A673 (cell line): ENCODE measurements around the gene EMC9. TPM values are rescaled to one million over a fixed set of nuclear protein-coding genes. Genes with fewer than 3 reads are reported as not detected.

Experiments
- BruUV-seq: library from RNA; stranded (reverse); fragments of 400-500 nt; replicated peaks from 2 replicates; lab custom pipeline; 2021; lab: Mats Ljungman, UMichigan
- CTCF ChIA-PET: fragments of 300-600 bp; sonication (Branson Sonifier 250); formaldehyde crosslinking; loops from one replicate; lab custom pipeline; 2022; ENCODE audit warnings: antibody characterized with exemption; lab: Charles Lee
- POLR2A ChIA-PET: fragments of 300-600 bp; sonication (Branson Sonifier 250); formaldehyde crosslinking; loops from one replicate; lab custom pipeline; 2022; ENCODE audit warnings: antibody characterized with exemption; ENCODE audit not compliant: low non-redundant PET; lab: Charles Lee
- DNase-seq: peaks from one replicate; pipeline ENCODE4 v3.0.0-alpha.2; 2015; ENCODE audit warnings: low spot score
- H3K27ac ChIP-seq: fragments of 200-600 bp; sonication (generic); 2 replicates; pipeline ENCODE4 v1.5.1; 2016; ENCODE audit warnings: mixed run types, low read depth, mild to moderate bottlenecking, mixed read lengths, antibody characterized with exemption, low read length; ENCODE audit not compliant: poor library complexity, severe bottlenecking
- H3K27me3 ChIP-seq: fragments of 200-600 bp; sonication (generic); replicated peaks from 2 replicates; pipeline ENCODE4 v1.6.1; 2017; ENCODE audit warnings: mixed run types, low read depth, mild to moderate bottlenecking, mixed read lengths, antibody characterized with exemption, low read length; ENCODE audit not compliant: insufficient read depth, poor library complexity
- H3K36me3 ChIP-seq: fragments of 200-600 bp; sonication (generic); 2 replicates; pipeline ENCODE4 v1.6.1; 2016; ENCODE audit warnings: mixed run types, mild to moderate bottlenecking, mixed read lengths, antibody characterized with exemption, low read length; ENCODE audit not compliant: insufficient read depth, poor library complexity, severe bottlenecking
- H3K4me1 ChIP-seq: fragments of 200-600 bp; sonication (generic); 2 replicates; pipeline ENCODE4 v1.6.1; 2017; ENCODE audit warnings: mixed run types, mild to moderate bottlenecking, mixed read lengths, antibody characterized with exemption, low read length; ENCODE audit not compliant: insufficient read depth, poor library complexity, severe bottlenecking
- H3K4me3 ChIP-seq: fragments of 200-600 bp; sonication (generic); 2 replicates; pipeline ENCODE4 v1.5.1; 2016; ENCODE audit warnings: low read depth, mixed run types, mild to moderate bottlenecking, mixed read lengths, low read length; ENCODE audit not compliant: poor library complexity, severe bottlenecking
- H3K9me3 ChIP-seq: fragments of 200-600 bp; sonication (generic); 2 replicates; pipeline ENCODE4 v1.6.1; 2016; ENCODE audit warnings: mixed run types, low read depth, mild to moderate bottlenecking, mixed read lengths, antibody characterized with exemption, low read length; ENCODE audit not compliant: poor library complexity, severe bottlenecking
- CTCF ChIP-seq: fragments of 300-800, 200-600 bp; sonication (generic); conservative IDR thresholded peaks from 2 replicates; pipeline ENCODE4 v1.5.1; 2017; ENCODE audit warnings: low read depth, mild to moderate bottlenecking, antibody characterized with exemption, low read length, moderate library complexity, mixed read lengths
- EZH2 ChIP-seq: fragments of 200-600 bp; sonication (generic); IDR thresholded peaks from 2 replicates; pipeline ENCODE4 v1.6.1; 2017; ENCODE audit warnings: borderline replicate concordance, low read depth, mild to moderate bottlenecking, mixed read lengths, antibody characterized with exemption, low read length; ENCODE audit not compliant: poor library complexity, severe bottlenecking
- intact Hi-C: fragments of 100-400 bp; cut with micrococcal nuclease; formaldehyde crosslinking; loops from one replicate; pipeline ENCODE4 v1.10.0; 2022; ENCODE audit not compliant: unreplicated experiment
- total RNA-seq: library from RNA; stranded (reverse); gene quantifications from 2 replicates; pipeline ENCODE4 v1.2.3, GENCODE V29; 2021

Gene EMC9
- total RNA-seq, 1 experiment from 2014 or later: 36.8 TPM

- no peaks in the 10 kb centered on the region for H3K9me3 ChIP-seq
- H3K4me1 ChIP-seq: no peaks in the 10 kb centered on the region
- H3K27me3 ChIP-seq: no peaks in the 10 kb centered on the region
- BruUV-seq: no TSS peak
- intact Hi-C loops: no loop called here
- no peaks in the 10 kb centered on the region for H3K36me3 ChIP-seq
- no peak overlapping the region for H3K4me3 ChIP-seq
- DNase-seq: no peak
- ChIA-PET CTCF (no interaction called here), POLR2A (interaction anchor here (0.6 kb wide), 1 partner anchor 190 kb away, joined by 4 read pairs; no protein-coding TSS in a partner anchor)
- H3K27ac ChIP-seq: no peak overlapping the region
- no peak for TF ChIP-seq CTCF
- no peak for TF ChIP-seq EZH2
Observed at GRCh38 chr14:24130717-24131548, 10.5 kb downstream of the EMC9 start.

DNA sequence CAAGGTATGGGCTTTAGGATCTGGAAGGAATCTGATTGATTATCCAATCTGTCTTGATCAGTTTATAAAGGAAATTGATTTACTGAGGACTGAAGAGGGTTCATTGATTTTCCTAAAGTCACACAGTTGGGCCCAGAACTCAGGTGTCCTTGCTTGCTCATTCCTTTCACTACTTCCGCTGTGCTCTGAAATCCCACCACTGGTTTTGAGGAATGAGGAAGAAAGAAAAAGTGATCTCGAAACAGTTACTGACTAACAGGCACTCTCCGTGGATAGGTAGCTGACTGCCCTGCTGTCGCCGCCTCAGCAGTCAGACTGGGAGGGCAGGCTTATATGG lies 11.0 kb downstream of the EMC9 start, which contains the start of gene FITM1:
Gene FITM1 (plus strand): TSS at position 280 of the 337 bp plus-strand sequence. CDS start 905 bp downstream, outside the sequence.
- intact Hi-C loops: no loop called here
- H3K27me3 ChIP-seq: no peaks in the 10 kb centered on the region
- CTCF ChIA-PET: no interaction called here
- H3K36me3 ChIP-seq: no peaks in the 10 kb centered on the region
- no peaks in the 10 kb centered on the region for H3K9me3 ChIP-seq
- BruUV-seq: no TSS peak
- TF ChIP-seq CTCF: no peak
- TF ChIP-seq EZH2: no peak
- no peak within 1 kb of the TSS for H3K27ac ChIP-seq
- POLR2A ChIA-PET: interaction anchor here (0.6 kb wide), 1 partner anchor 191 kb away, joined by 4 read pairs; no protein-coding TSS in a partner anchor
- no peak within 1 kb of the TSS for H3K4me3 ChIP-seq
- H3K4me1 ChIP-seq: no peaks in the 10 kb centered on the region
- no peak for DNase-seq

DNA sequence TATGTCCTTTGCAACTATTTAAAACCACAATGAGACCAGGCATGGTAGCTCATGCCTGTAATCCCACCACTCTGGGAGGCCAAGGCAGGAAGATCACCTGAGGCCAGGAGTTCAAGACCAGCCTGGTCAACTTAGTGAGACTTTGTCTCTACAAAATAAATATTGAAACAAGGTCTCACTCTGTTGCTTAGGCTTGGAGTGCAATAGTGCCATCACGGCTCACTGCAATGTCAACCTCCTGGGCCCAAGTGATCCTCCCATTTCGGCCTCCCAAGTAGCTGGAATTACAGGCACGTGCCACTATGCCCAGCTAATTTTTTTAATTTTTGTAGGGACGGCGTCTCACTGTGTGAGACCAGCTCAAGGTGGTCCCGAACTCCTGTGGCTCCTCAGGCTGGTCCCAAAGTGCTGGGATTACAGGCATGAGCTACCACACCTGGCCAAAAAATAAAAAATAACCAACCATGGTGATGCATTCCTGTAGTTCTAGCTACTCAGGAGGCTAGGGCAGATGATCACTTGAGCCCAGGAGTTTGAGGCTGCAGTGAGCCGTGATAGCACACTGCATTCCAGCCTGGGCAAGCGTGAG lies 11.9 kb downstream of the EMC9 start:
- Histone ChIP-seq H3K27me3 (no peaks in the 10 kb centered on the region), H3K4me1 (no peaks in the 10 kb centered on the region), H3K27ac (no peak overlapping the region), H3K4me3 (no peak overlapping the region), H3K9me3 (no peaks in the 10 kb centered on the region), H3K36me3 (no peaks in the 10 kb centered on the region)
- ChIA-PET POLR2A (no interaction called here), CTCF (no interaction called here)
- TF ChIP-seq EZH2 (no peak), CTCF (no peak)
- BruUV-seq: no TSS peak
- no peak for DNase-seq
- intact Hi-C loops: no loop called here
